H1 (cell line): ENCODE results near the gene VAT1L. TPM values are rescaled to one million over a fixed set of nuclear protein-coding genes. Genes with fewer than 3 reads are reported as not detected.

Experiments
- CHD1 ChIP-seq: IDR thresholded peaks from 2 replicates; pipeline ENCODE4 v1.6.1; 2012; ENCODE audit warnings: low read depth, low read length, improper control_type of control experiment
- EP300 ChIP-seq, 2 experiments: IDR thresholded peaks; 1 replicate in 1 of 2; 2 replicates in 1 of 2; pipeline ENCODE4 v1.6.1; 2011 to 2012; ENCODE audit warnings: low read depth in 2 of 2, low read length in 2 of 2, mild to moderate bottlenecking in 2 of 2, borderline replicate concordance in 1 of 2, inconsistent platforms in 1 of 2, moderate library complexity in 1 of 2
- GTF2F1 ChIP-seq: IDR thresholded peaks from 2 replicates; pipeline ENCODE4 v1.6.1; 2012; ENCODE audit warnings: low read depth, low read length, improper control_type of control experiment, borderline replicate concordance
- HDAC6 ChIP-seq: IDR thresholded peaks from one replicate; pipeline ENCODE4 v1.7.1; 2012; ENCODE audit warnings: low read depth, mild to moderate bottlenecking, inconsistent platforms, low read length, moderate library complexity
- KDM4A ChIP-seq: IDR thresholded peaks from one replicate; pipeline ENCODE4 v1.7.1; 2012; ENCODE audit warnings: low read depth, mild to moderate bottlenecking, moderate library complexity, low read length, inconsistent platforms; ENCODE audit not compliant: severe bottlenecking
- NRF1 ChIP-seq: IDR thresholded peaks from 2 replicates; pipeline ENCODE4 v1.6.1; 2011; ENCODE audit warnings: mild to moderate bottlenecking, low read depth, low read length, improper control_type of control experiment
- SP1 ChIP-seq: IDR thresholded peaks from 2 replicates; pipeline ENCODE4 v1.6.1; 2011; ENCODE audit warnings: low read depth, low read length
- polyA plus RNA-seq, 7 experiments: library from polyadenylated mRNA; depleted of rRNA in 3 of 7; stranded (reverse) in 5 of 7; unstranded in 2 of 7; fragments of >200 nt in 5 of 7; fragments of 200-250 nt in 2 of 7; gene quantifications; 1 replicate in 5 of 7; 2 replicates in 1 of 7; 4 replicates in 1 of 7; pipeline versions ENCODE4 v1.2.1 to v1.2.3, GENCODE V29; 2011 to 2013; ENCODE audit warnings: missing spikeins in 2 of 7, mixed read lengths in 2 of 7
- total RNA-seq: library from RNA; stranded (reverse); fragmentation: NEBNext Ultra II Directional; extraction: Animal tissue kit (Norgen Biotek cat#: 25700); gene quantifications from 2 replicates; pipeline ENCODE4 v1.2.1, GENCODE V29; 2021
- TF ChIP-seq, protein P1 (sequence below): IDR thresholded peaks from 2 replicates; pipeline ENCODE4 v1.6.1; 2012; ENCODE audit warnings: inconsistent platforms

Gene VAT1L
- total and polyA plus RNA-seq, 2 of the 8 experiments (the other 6 are each of a cell fraction or from before 2014, with no cell fraction given) = 46.3 to 48.2 TPM

DNA sequence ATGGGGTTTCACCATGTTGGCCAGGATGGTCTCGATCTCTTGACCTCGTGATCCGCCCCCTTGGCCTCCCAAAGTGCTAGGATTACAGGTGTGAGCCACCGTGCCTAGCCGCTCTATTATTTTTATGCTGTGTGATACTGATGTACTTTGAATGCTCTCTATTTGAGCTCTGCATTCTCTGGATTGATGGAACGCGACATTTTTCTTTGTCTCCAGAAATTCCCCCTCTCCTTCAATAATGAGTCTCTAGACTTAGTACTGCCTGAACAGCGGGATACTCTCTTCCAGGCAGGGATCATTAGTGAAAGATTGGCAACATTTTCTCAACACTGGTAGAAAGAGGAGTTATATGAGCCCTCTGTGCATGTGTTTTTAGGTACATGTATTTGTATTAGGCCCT is 140.6 kb downstream of the VAT1L start (continued):
- TF ChIP-seq EP300 (IDR thresholded peaks at IDR 0.05; ENCODE audit: borderline replicate concordance in 1 of 2, low read depth in 2 of 2, low read length in 2 of 2) = no peak
- no peak for TF ChIP-seq CHD1
- TF ChIP-seq NRF1 = no peak
- no peak for TF ChIP-seq KDM4A
- TF ChIP-seq SP1 = no peak
- no peak for TF ChIP-seq GTF2F1
- no peak for TF ChIP-seq HDAC6
- TF ChIP-seq, protein P1, sequence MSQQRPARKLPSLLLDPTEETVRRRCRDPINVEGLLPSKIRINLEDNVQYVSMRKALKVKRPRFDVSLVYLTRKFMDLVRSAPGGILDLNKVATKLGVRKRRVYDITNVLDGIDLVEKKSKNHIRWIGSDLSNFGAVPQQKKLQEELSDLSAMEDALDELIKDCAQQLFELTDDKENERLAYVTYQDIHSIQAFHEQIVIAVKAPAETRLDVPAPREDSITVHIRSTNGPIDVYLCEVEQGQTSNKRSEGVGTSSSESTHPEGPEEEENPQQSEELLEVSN = no peak
